ENCODE results near the gene ZNF782.
A peak's percentile ranks its signal among the peaks of the same experiment; 100 is the strongest.

- TF ChIP-seq CTCF (IDR thresholded peaks at IDR 0.05) (no peak), POLR2A (IDR thresholded peaks at IDR 0.05) (peak in 1 of 2 donors; percentile 66)
Measured at GRCh38 chr9:96853781-96854650, at the start of gene ZNF782.

Measured in thyroid gland (tissue), 4 donors.